PFSK-1 (cell line): ENCODE results near the gene SAMD4A.

Experiments
- FOXP2 ChIP-seq: optimal IDR thresholded peaks from 2 replicates; pipeline ENCODE3; 2011; ENCODE audit warnings: borderline replicate concordance, control low read depth, inconsistent platforms; ENCODE audit not compliant: insufficient read depth; ENCODE audit errors: extremely low read length, extremely low read depth
- POLR2AphosphoS5 ChIP-seq: IDR thresholded peaks from 2 replicates; pipeline ENCODE4 v1.6.1; 2012; ENCODE audit warnings: low read depth, mild to moderate bottlenecking, control low read depth, low read length, moderate library complexity
- SIN3A ChIP-seq: IDR thresholded peaks from 2 replicates; pipeline ENCODE4 v1.6.1; 2012; ENCODE audit warnings: mild to moderate bottlenecking, low read length, moderate library complexity, borderline replicate concordance; ENCODE audit not compliant: insufficient read depth
- TAF1 ChIP-seq: IDR thresholded peaks from 2 replicates; pipeline ENCODE4 v1.6.1; 2012; ENCODE audit warnings: low read length, control low read depth, borderline replicate concordance; ENCODE audit not compliant: insufficient read depth
- TF ChIP-seq, protein P1 (sequence below), 2 experiments: IDR thresholded peaks; 2 replicates each; pipeline versions ENCODE4 v1.6.1 to v1.8.0; 2011 to 2012; ENCODE audit warnings: low read depth in 2 of 2, low read length in 2 of 2, control low read depth in 1 of 2, inconsistent platforms in 1 of 2, mild to moderate bottlenecking in 1 of 2, moderate library complexity in 1 of 2; ENCODE audit not compliant: insufficient read depth in 1 of 2

SAMD4A gene

DNA sequence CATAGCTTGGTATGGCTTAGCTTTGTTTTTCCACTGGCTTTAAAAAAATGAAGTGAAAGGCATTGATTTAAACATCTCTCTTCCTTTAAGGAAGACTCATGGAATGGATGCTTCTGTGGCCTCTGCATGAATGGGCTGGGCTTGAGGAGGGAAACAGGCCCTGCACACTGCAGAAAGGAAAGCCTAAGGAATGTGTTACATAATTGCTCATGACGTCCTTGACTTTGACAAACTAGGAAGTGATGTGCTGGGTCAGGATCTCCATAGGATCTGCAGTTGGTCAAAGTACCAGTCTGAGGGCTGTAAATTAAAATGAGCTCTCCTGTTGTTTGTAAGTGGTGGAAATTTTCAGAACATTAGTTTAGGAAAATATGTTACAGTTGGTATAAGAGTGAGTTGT is 12.7 kb downstream of the SAMD4A start:
- TF ChIP-seq TAF1 (no peak), POLR2AphosphoS5 (no peak), FOXP2 (no peak), SIN3A (no peak)
- TF ChIP-seq, protein P1, sequence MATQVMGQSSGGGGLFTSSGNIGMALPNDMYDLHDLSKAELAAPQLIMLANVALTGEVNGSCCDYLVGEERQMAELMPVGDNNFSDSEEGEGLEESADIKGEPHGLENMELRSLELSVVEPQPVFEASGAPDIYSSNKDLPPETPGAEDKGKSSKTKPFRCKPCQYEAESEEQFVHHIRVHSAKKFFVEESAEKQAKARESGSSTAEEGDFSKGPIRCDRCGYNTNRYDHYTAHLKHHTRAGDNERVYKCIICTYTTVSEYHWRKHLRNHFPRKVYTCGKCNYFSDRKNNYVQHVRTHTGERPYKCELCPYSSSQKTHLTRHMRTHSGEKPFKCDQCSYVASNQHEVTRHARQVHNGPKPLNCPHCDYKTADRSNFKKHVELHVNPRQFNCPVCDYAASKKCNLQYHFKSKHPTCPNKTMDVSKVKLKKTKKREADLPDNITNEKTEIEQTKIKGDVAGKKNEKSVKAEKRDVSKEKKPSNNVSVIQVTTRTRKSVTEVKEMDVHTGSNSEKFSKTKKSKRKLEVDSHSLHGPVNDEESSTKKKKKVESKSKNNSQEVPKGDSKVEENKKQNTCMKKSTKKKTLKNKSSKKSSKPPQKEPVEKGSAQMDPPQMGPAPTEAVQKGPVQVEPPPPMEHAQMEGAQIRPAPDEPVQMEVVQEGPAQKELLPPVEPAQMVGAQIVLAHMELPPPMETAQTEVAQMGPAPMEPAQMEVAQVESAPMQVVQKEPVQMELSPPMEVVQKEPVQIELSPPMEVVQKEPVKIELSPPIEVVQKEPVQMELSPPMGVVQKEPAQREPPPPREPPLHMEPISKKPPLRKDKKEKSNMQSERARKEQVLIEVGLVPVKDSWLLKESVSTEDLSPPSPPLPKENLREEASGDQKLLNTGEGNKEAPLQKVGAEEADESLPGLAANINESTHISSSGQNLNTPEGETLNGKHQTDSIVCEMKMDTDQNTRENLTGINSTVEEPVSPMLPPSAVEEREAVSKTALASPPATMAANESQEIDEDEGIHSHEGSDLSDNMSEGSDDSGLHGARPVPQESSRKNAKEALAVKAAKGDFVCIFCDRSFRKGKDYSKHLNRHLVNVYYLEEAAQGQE (IDR thresholded peaks at IDR 0.05; ENCODE audit: insufficient read depth in 1 of 2, low read depth in 2 of 2, low read length in 2 of 2): no peak

DNA sequence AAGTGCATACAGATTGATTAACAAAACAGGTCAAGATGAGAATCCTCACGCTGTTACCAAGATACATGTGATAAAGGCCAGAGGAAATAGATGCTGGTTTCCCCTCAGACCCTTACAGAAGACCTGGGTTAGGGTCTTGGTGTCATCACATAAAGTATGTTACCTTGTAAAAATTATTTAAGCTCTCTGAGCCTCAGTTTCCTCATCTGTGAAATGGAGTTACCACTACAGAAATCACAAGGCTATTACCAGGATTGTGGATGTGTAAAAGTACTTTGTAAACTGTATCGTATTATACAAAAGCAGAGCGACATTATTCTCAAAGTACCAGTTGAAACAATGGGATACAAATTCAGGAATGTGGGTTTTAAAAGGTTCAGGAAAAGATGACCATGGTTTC is 14.0 kb downstream of the SAMD4A start:
- TF ChIP-seq, protein P1 (IDR thresholded peaks at IDR 0.05; ENCODE audit: insufficient read depth in 1 of 2, low read depth in 2 of 2, low read length in 2 of 2): no peak
- TF ChIP-seq TAF1: no peak
- no peak for TF ChIP-seq POLR2AphosphoS5
- TF ChIP-seq SIN3A: no peak
- TF ChIP-seq FOXP2: no peak

DNA sequence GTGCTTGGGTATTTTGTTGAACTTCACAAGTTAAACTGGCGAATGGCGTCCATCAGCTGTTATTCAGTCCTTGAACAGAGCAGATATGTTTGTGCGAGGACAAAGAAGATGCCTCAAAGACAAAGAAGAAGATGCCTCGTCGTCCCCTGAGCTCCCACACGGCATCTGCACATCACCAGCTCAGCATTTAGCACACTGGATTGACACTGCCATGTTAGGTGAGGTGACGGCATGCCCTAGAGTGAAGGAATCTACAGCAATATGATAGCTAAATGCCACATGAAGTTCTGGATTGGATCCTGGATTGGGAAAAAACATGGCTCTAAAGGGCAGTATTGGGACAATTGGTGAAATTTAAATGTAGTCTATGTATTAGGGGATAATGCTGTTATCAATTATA is 15.4 kb downstream of the SAMD4A start:
- TF ChIP-seq POLR2AphosphoS5 (no peak), FOXP2 (no peak), TAF1 (no peak), SIN3A (no peak)
- TF ChIP-seq, protein P1 (IDR thresholded peaks at IDR 0.05; ENCODE audit: insufficient read depth in 1 of 2, low read depth in 2 of 2, low read length in 2 of 2): no peak

DNA sequence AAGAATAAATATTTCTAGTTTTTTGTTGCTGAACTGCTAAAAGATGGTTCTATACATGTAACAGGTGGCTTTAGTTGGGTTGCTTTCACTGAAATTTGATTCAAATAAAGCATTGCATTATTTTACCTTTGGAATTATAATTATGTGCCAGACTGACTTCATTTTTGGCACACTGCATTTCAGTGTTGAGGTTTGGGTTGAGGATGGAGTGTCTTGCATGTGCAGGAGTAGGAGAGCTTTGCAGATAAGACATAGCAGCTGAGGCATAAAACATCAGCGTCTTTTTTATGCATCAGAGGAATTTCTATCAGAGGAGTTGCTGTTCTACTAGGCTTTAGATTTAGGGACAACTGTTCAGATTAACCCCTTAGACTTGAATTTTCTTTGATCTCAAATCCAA is 17.2 kb downstream of the SAMD4A start:
- TF ChIP-seq, protein P1 (IDR thresholded peaks at IDR 0.05; ENCODE audit: insufficient read depth in 1 of 2, low read depth in 2 of 2, low read length in 2 of 2): no peak
- TF ChIP-seq TAF1 (no peak), SIN3A (no peak), POLR2AphosphoS5 (no peak), FOXP2 (no peak)

DNA sequence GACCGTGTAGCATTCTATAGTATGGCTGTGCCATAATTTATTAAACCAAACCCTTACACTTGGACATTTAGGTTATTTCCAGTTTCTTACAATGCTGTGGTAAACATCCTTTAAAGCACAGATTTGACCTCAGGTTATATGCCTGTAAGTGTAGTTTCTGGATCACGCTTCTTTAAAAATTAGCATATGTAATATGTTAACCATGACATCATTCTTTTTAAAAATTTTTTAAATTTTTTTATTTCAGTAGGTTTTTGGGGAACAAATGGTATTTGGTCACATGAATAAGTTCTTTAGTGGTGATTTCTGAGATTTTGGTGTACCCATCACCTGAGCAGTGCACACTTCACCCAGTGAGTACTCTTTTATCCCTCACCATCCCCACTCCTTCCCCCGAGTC is 18.3 kb downstream of the SAMD4A start:
- TF ChIP-seq SIN3A (no peak), FOXP2 (no peak), TAF1 (no peak), POLR2AphosphoS5 (no peak)
- TF ChIP-seq, protein P1 (IDR thresholded peaks at IDR 0.05; ENCODE audit: insufficient read depth in 1 of 2, low read depth in 2 of 2, low read length in 2 of 2): no peak
